SH-SY5Y (cell line): Measurements from ENCODE around the gene PRKAR2A.

Experiments
- GATA2 ChIP-seq: IDR thresholded peaks from 2 replicates; pipeline ENCODE4 v1.6.1; 2011; ENCODE audit warnings: mild to moderate bottlenecking, low read depth, low read length
- GATA3 ChIP-seq: IDR thresholded peaks from 2 replicates; pipeline ENCODE4 v1.6.1; 2011; ENCODE audit warnings: low read depth, mild to moderate bottlenecking, low read length, moderate library complexity

DNA sequence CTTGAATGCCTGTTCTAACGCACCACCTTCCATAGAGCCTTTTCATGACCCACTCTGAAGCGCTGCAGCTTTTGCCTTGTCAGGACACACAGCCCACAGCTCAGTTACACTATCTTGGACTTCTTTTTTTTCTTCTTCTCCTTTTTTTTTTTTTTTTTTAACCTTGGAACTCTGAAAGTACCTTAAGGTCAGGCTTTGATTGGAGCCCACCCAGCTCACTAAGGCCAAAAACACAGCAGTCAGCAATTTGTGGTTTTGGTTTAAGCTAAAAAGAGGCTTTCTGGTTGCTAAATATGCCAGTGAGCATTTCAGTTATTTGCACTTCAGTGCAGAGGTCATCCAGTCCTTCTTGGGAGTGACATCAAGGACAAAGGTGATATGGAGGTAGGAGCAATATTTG lies 49.3 kb upstream of the PRKAR2A start:
- TF ChIP-seq GATA3 (no peak), GATA2 (no peak)
